Measurements from ENCODE around the gene DBNDD1. TPM values are rescaled to one million over a fixed set of nuclear protein-coding genes. Genes with fewer than 3 reads are reported as not detected.

DBNDD1 gene
- total RNA-seq, 2 donors from 2014 or later: 0.47 to 0.92 TPM

GRCh38 chr16:90031186-90031930 is 12.1 kb upstream of the DBNDD1 start:
- no peak overlapping the region for H3K27ac Mint-ChIP-seq
- H3K4me1 Mint-ChIP-seq: peaks cover 6% of the 10 kb centered on the region
- no peaks in the 10 kb centered on the region for H3K9me3 ChIP-seq (ENCODE audit: control insufficient read depth, low read length, poor library complexity, severe bottlenecking)
- no peaks in the 10 kb centered on the region for H3K27me3 Mint-ChIP-seq
- H3K36me3 Mint-ChIP-seq (ENCODE audit: low read depth): peaks cover 10% of the 10 kb centered on the region
- DNase-seq: no peak
- ATAC-seq: no peak
- H3K4me3 Mint-ChIP-seq: no peak overlapping the region

GRCh38 chr16:90028985-90029384 is 9.7 kb upstream of the DBNDD1 start:
- H3K27me3 Mint-ChIP-seq: no peaks in the 10 kb centered on the region
- peaks cover 10% of the 10 kb centered on the region for H3K4me1 Mint-ChIP-seq
- H3K9me3 ChIP-seq (ENCODE audit: control insufficient read depth, low read length, poor library complexity, severe bottlenecking): no peaks in the 10 kb centered on the region
- no peak for DNase-seq
- no peak for ATAC-seq
- H3K4me3 Mint-ChIP-seq: no peak overlapping the region
- no peak overlapping the region for H3K27ac Mint-ChIP-seq
- H3K36me3 Mint-ChIP-seq (ENCODE audit: low read depth): peaks cover 10% of the 10 kb centered on the region

GRCh38 chr16:90027611-90028010 is 8.4 kb upstream of the DBNDD1 start:
- Mint-ChIP-seq H3K27me3 (no peaks in the 10 kb centered on the region), H3K4me1 (peaks cover 5% of the 10 kb centered on the region), H3K4me3 (no peak overlapping the region), H3K36me3 (ENCODE audit: low read depth) (peaks cover 7% of the 10 kb centered on the region), H3K27ac (no peak overlapping the region)
- ATAC-seq (no peak), DNase-seq (no peak)
- no peaks in the 10 kb centered on the region for H3K9me3 ChIP-seq (ENCODE audit: control insufficient read depth, low read length, poor library complexity, severe bottlenecking)

GRCh38 chr16:90026135-90026534 is 6.9 kb upstream of the DBNDD1 start:
- Mint-ChIP-seq H3K4me1 (peaks cover 13% of the 10 kb centered on the region), H3K4me3 (no peak overlapping the region), H3K27ac (no peak overlapping the region)

GRCh38 chr16:90023078-90023447 is 3.8 kb upstream of the DBNDD1 start:
- Mint-ChIP-seq H3K4me1 (peaks cover 19% of the 10 kb centered on the region), H3K27ac (peak overlapping the region; percentile 54), H3K4me3 (no peak overlapping the region), H3K36me3 (ENCODE audit: low read depth) (no peaks in the 10 kb centered on the region), H3K27me3 (no peaks in the 10 kb centered on the region)
- ATAC-seq: no peak
- no peaks in the 10 kb centered on the region for H3K9me3 ChIP-seq (ENCODE audit: control insufficient read depth, low read length, poor library complexity, severe bottlenecking)
- no peak for DNase-seq

More at GRCh38 chr16:90026135-90026534, 6.9 kb upstream of the DBNDD1 start:
- H3K9me3 ChIP-seq (ENCODE audit: control insufficient read depth, low read length, poor library complexity, severe bottlenecking): no peaks in the 10 kb centered on the region
- peaks cover under 1% of the 10 kb centered on the region for H3K36me3 Mint-ChIP-seq (ENCODE audit: low read depth)
- DNase-seq: no peak
- peak; percentile 44 for ATAC-seq
- H3K27me3 Mint-ChIP-seq: no peaks in the 10 kb centered on the region

GRCh38 chr16:90022209-90023077 is 3.2 kb upstream of the DBNDD1 start:
- no peaks in the 10 kb centered on the region for H3K27me3 Mint-ChIP-seq
- peak overlapping the region; percentile 70 for H3K27ac Mint-ChIP-seq
- H3K4me3 Mint-ChIP-seq: peak overlapping the region; percentile 80
- peaks cover 19% of the 10 kb centered on the region for H3K4me1 Mint-ChIP-seq
- DNase-seq: peak; percentile 57 to 67 (median 59)
- peak; percentile 84 for ATAC-seq
- H3K9me3 ChIP-seq (ENCODE audit: control insufficient read depth, low read length, poor library complexity, severe bottlenecking): no peaks in the 10 kb centered on the region
- no peaks in the 10 kb centered on the region for H3K36me3 Mint-ChIP-seq (ENCODE audit: low read depth)

- Mint-ChIP-seq H3K36me3 (ENCODE audit: low read depth) (no peaks in the 10 kb centered on the region), H3K27me3 (no peaks in the 10 kb centered on the region), H3K4me3 (no peak overlapping the region), H3K27ac (no peak overlapping the region), H3K4me1 (peaks cover 17% of the 10 kb centered on the region)
- no peak for ATAC-seq
- H3K9me3 ChIP-seq (ENCODE audit: control insufficient read depth, low read length, poor library complexity, severe bottlenecking): no peaks in the 10 kb centered on the region
- DNase-seq: no peak
These were observed 1.7 kb upstream of the DBNDD1 start for GRCh38 chr16:90020838-90021382.

- H3K9me3 ChIP-seq (ENCODE audit: control insufficient read depth, low read length, poor library complexity, severe bottlenecking): no peaks in the 10 kb centered on the region
- DNase-seq (no peak), ATAC-seq (no peak)
- H3K4me1 Mint-ChIP-seq: peaks cover 17% of the 10 kb centered on the region
- H3K36me3 Mint-ChIP-seq (ENCODE audit: low read depth): no peaks in the 10 kb centered on the region
- H3K27me3 Mint-ChIP-seq: no peaks in the 10 kb centered on the region
- H3K4me3 Mint-ChIP-seq: peak overlapping the region; percentile 85
- peak overlapping the region; percentile 51 for H3K27ac Mint-ChIP-seq
These were observed 1.1 kb upstream of the DBNDD1 start for GRCh38 chr16:90020260-90020837.

- peak overlapping the region; percentile 85 for H3K4me3 Mint-ChIP-seq
- H3K27me3 Mint-ChIP-seq: no peaks in the 10 kb centered on the region
- H3K4me1 Mint-ChIP-seq: peaks cover 17% of the 10 kb centered on the region
- no peaks in the 10 kb centered on the region for H3K9me3 ChIP-seq (ENCODE audit: control insufficient read depth, low read length, poor library complexity, severe bottlenecking)
- ATAC-seq: peak; percentile 66
- H3K27ac Mint-ChIP-seq: peak overlapping the region; percentile 51
- peak; percentile 40 to 64 (median 42) for DNase-seq
- H3K36me3 Mint-ChIP-seq (ENCODE audit: low read depth): no peaks in the 10 kb centered on the region
These were observed 445 bp upstream of the DBNDD1 start for GRCh38 chr16:90019543-90020259.

- Mint-ChIP-seq H3K27ac (no peak overlapping the region), H3K4me3 (peak overlapping the region; percentile 84), H3K27me3 (no peaks in the 10 kb centered on the region), H3K36me3 (ENCODE audit: low read depth) (no peaks in the 10 kb centered on the region), H3K4me1 (peaks cover 16% of the 10 kb centered on the region)
- DNase-seq (no peak), ATAC-seq (no peak)
- H3K9me3 ChIP-seq (ENCODE audit: control insufficient read depth, low read length, poor library complexity, severe bottlenecking): no peaks in the 10 kb centered on the region
These were observed 982 bp downstream of the DBNDD1 start for GRCh38 chr16:90018297-90018651.

- no peak for ATAC-seq
- Mint-ChIP-seq H3K4me3 (peak overlapping the region; percentile 19), H3K27ac (no peak overlapping the region), H3K4me1 (peaks cover 9% of the 10 kb centered on the region), H3K27me3 (no peaks in the 10 kb centered on the region), H3K36me3 (ENCODE audit: low read depth) (no peaks in the 10 kb centered on the region)
- DNase-seq: no peak
- no peaks in the 10 kb centered on the region for H3K9me3 ChIP-seq (ENCODE audit: control insufficient read depth, low read length, poor library complexity, severe bottlenecking)
These were observed 2.8 kb downstream of the DBNDD1 start for GRCh38 chr16:90016339-90016950.

- DNase-seq: no peak
- ATAC-seq: no peak
- H3K4me3 Mint-ChIP-seq: no peak overlapping the region
- no peaks in the 10 kb centered on the region for H3K27me3 Mint-ChIP-seq
- H3K4me1 Mint-ChIP-seq: peaks cover 9% of the 10 kb centered on the region
- H3K9me3 ChIP-seq (ENCODE audit: control insufficient read depth, low read length, poor library complexity, severe bottlenecking): no peaks in the 10 kb centered on the region
- no peaks in the 10 kb centered on the region for H3K36me3 Mint-ChIP-seq (ENCODE audit: low read depth)
- no peak overlapping the region for H3K27ac Mint-ChIP-seq
These were observed 3.5 kb downstream of the DBNDD1 start for GRCh38 chr16:90015586-90016338.

Data from T-helper 17 cell (primary cell).